ENCODE data around the gene LONRF3.

GRCh38 chrX:119017077-119017476 is 42.7 kb downstream of the LONRF3 start:
- no peak for TF ChIP-seq PATZ1 (CRISPR knock-in tag; IDR thresholded peaks at IDR 0.05; ENCODE audit: borderline replicate concordance)
- no peak for TF ChIP-seq CSRNP3 (CRISPR knock-in tag; IDR thresholded peaks at IDR 0.05)
- TF ChIP-seq ARNTL (CRISPR knock-in tag; IDR thresholded peaks at IDR 0.05; ENCODE audit: borderline replicate concordance, low read depth): no peak
- TF ChIP-seq TSHZ2 (CRISPR knock-in tag; IDR thresholded peaks at IDR 0.05): no peak
- no peak for TF ChIP-seq ISL1 (CRISPR knock-in tag; IDR thresholded peaks at IDR 0.05)
- TF ChIP-seq CSDC2 (CRISPR knock-in tag; IDR thresholded peaks at IDR 0.05): no peak
